Measurements from ENCODE around the gene NHLH2.

Gene NHLH2

DNA sequence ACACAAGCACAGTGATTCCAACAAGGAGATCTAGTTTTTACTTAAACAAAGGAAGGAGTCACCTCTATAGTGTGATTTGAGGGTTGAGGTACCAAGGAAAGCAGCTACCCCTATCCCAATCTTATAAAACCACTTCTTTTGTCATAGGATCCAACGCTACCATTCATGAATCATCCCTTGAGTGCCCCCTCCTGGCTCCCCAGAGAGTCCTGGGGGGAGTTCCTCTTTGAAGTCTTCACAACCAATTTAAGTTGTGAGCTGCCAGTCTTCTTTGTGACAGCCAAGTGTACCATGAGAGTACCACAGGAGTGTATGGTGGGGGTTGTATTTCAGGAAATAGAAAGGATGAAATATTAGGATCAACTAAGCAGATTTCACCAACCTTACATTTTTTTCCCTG is 39.1 kb upstream of the NHLH2 start:
- no peak overlapping the region for H3K4me3 ChIP-seq
- no peak overlapping the region for H3K27ac ChIP-seq
- H3K27me3 ChIP-seq = peaks cover 0 to 6% of the 10 kb centered on the region in 2 donors
- DNase-seq = no peak
- intact Hi-C loops (cut with DNase I; ENCODE audit: low total_unique reads) = no loop called here
- no peaks in the 10 kb centered on the region for H3K36me3 ChIP-seq
- TF ChIP-seq CTCF (IDR thresholded peaks at IDR 0.05) = no peak
- no peaks in the 10 kb centered on the region for H3K4me1 ChIP-seq
- H3K9me3 ChIP-seq = no peaks in the 10 kb centered on the region

GRCh38 chr1:115877511-115877910 is 36.6 kb upstream of the NHLH2 start:
- no peaks in the 10 kb centered on the region for H3K36me3 ChIP-seq
- no peaks in the 10 kb centered on the region for H3K4me1 ChIP-seq
- intact Hi-C loops (cut with DNase I; ENCODE audit: low total_unique reads) = no loop called here
- DNase-seq = no peak
- H3K27me3 ChIP-seq = peaks cover 0 to 13% of the 10 kb centered on the region in 2 donors
- no peaks in the 10 kb centered on the region for H3K9me3 ChIP-seq
- TF ChIP-seq CTCF (IDR thresholded peaks at IDR 0.05) = no peak
- no peak overlapping the region for H3K4me3 ChIP-seq
- no peak overlapping the region for H3K27ac ChIP-seq

GRCh38 chr1:115874904-115875303 is 34.0 kb upstream of the NHLH2 start:
- intact Hi-C loops (cut with DNase I; ENCODE audit: low total_unique reads) = no loop called here
- H3K27ac ChIP-seq = no peak overlapping the region
- no peaks in the 10 kb centered on the region for H3K4me1 ChIP-seq
- no peaks in the 10 kb centered on the region for H3K9me3 ChIP-seq
- no peak overlapping the region for H3K4me3 ChIP-seq
- DNase-seq = no peak
- H3K36me3 ChIP-seq = no peaks in the 10 kb centered on the region
- TF ChIP-seq CTCF (IDR thresholded peaks at IDR 0.05) = no peak
- H3K27me3 ChIP-seq = peaks cover 0 to 13% of the 10 kb centered on the region in 2 donors

DNA sequence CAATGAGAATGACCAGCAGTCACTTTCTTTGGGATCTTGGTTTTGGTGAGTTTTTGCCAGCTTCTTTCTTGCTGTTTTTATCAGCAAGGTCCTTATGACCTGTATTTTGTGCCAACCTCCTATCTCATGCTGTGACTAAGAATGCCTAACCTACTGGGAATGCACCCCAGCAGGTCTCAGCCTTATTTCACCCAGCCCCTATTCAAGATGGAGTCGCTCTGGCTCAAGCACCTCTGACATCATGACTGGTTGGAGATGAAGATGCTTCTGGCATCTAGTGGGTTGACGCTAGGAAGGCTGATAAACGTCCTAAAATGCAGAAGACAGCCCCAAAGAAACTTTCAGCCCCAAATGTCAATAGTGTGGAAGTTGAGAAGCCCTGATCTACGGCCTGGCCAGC is 33.6 kb upstream of the NHLH2 start:
- Histone ChIP-seq H3K27ac (no peak overlapping the region), H3K4me1 (no peaks in the 10 kb centered on the region), H3K36me3 (no peaks in the 10 kb centered on the region), H3K9me3 (no peaks in the 10 kb centered on the region), H3K27me3 (peaks cover 0 to 13% of the 10 kb centered on the region in 2 donors), H3K4me3 (no peak overlapping the region)
- no peak for DNase-seq
- intact Hi-C loops (cut with DNase I; ENCODE audit: low total_unique reads) = no loop called here
- no peak for TF ChIP-seq CTCF (IDR thresholded peaks at IDR 0.05)

GRCh38 chr1:115873184-115873583 is 32.3 kb upstream of the NHLH2 start:
- Histone ChIP-seq H3K27me3 (peaks cover 0 to 12% of the 10 kb centered on the region in 2 donors), H3K4me1 (no peaks in the 10 kb centered on the region), H3K36me3 (no peaks in the 10 kb centered on the region), H3K4me3 (no peak overlapping the region), H3K9me3 (no peaks in the 10 kb centered on the region), H3K27ac (no peak overlapping the region)
- no peak for DNase-seq
- TF ChIP-seq CTCF (IDR thresholded peaks at IDR 0.05) = no peak
- intact Hi-C loops (cut with DNase I; ENCODE audit: low total_unique reads) = no loop called here

GRCh38 chr1:115869064-115869463 is 28.1 kb upstream of the NHLH2 start:
- Histone ChIP-seq H3K4me3 (no peak overlapping the region), H3K4me1 (no peaks in the 10 kb centered on the region), H3K27ac (no peak overlapping the region), H3K9me3 (no peaks in the 10 kb centered on the region), H3K36me3 (no peaks in the 10 kb centered on the region), H3K27me3 (no peaks in the 10 kb centered on the region)
- TF ChIP-seq CTCF (IDR thresholded peaks at IDR 0.05) = no peak
- DNase-seq = no peak
- intact Hi-C loops (cut with DNase I; ENCODE audit: low total_unique reads) = no loop called here

Data from tibial artery (tissue), 4 donors.